Vagina (tissue), 2 donors: ENCODE measurements around the gene NRXN3.

Source experiments
- CTCF ChIP-seq, 3 experiments: fragments of 450-650 bp in 2 of 3; fragments of 200-600 bp in 1 of 3; sonication (generic) in 1 of 3; IDR thresholded peaks; one replicate each; pipeline ENCODE4 v1.5.1; 2017 to 2019; ENCODE audit warnings: antibody characterized with exemption in 3 of 3, mild to moderate bottlenecking in 2 of 3, moderate library complexity in 2 of 3
- POLR2AphosphoS5 ChIP-seq, 2 donors: sonication (generic); formaldehyde crosslinking; IDR thresholded peaks; one replicate each; pipeline ENCODE4 v1.9.0; 2017; ENCODE audit warnings: antibody characterized with exemption in 2 of 2, mild to moderate bottlenecking in 2 of 2, low read depth in 1 of 2; ENCODE audit not compliant: insufficient read depth in 1 of 2

- no peak for TF ChIP-seq CTCF (IDR thresholded peaks at IDR 0.05)
- TF ChIP-seq POLR2AphosphoS5 (IDR thresholded peaks at IDR 0.05; ENCODE audit: insufficient read depth in 1 of 2, low read depth in 1 of 2), result no peak
Observed at GRCh38 chr14:79378020-79378419, 1207.8 kb downstream of the NRXN3 start.
